HFF-Myc (cell line): Measurements from ENCODE around the gene ARMH1.
A peak's percentile ranks its signal among the peaks of the same experiment; 100 is the strongest.
"Not testable (repeated sequence)": the region's sequence is repeated elsewhere in the genome, so short reads cannot be mapped to it uniquely, and the experiment has no call there.

ENCODE experiments used
- DNase-seq: peaks from one replicate; pipeline ENCODE4 v3.0.0-alpha.2; 2011; ENCODE audit warnings: low read depth; ENCODE audit errors: extremely low read depth
- H3K4me3 ChIP-seq: replicated peaks from 2 replicates; pipeline ENCODE4 v1.5.1; 2011; ENCODE audit warnings: low read depth, mild to moderate bottlenecking, control low read depth, low read length
- CTCF ChIP-seq: IDR thresholded peaks from 2 replicates; pipeline ENCODE4 v1.5.1; 2012; ENCODE audit warnings: mild to moderate bottlenecking, low read depth, low read length, control low read depth; ENCODE audit errors: missing control alignments

Gene ARMH1

GRCh38 chr1:44730741-44731512, 56.4 kb downstream of the ARMH1 start, which contains the start of gene RNU5D-1:
TSS of gene RNU5D-1 (minus strand) at chr1:44731170.
- no peak within 1 kb of the TSS for H3K4me3 ChIP-seq
- DNase-seq = peak; percentile 97
- peak; percentile 89 for TF ChIP-seq CTCF

- no peak overlapping the region for H3K4me3 ChIP-seq
- no peak for TF ChIP-seq CTCF
- no peak for DNase-seq
Measured at GRCh38 chr1:44733365-44733764, 58.9 kb downstream of the ARMH1 start.

- no peak for TF ChIP-seq CTCF
- DNase-seq = no peak
- no peak overlapping the region for H3K4me3 ChIP-seq
Measured at GRCh38 chr1:44733784-44734183, 59.3 kb downstream of the ARMH1 start.

GRCh38 chr1:44735992-44736391, 61.5 kb downstream of the ARMH1 start:
- DNase-seq = no peak
- TF ChIP-seq CTCF = no peak
- no peak overlapping the region for H3K4me3 ChIP-seq

GRCh38 chr1:44738953-44739306, 64.4 kb downstream of the ARMH1 start:
- peak overlapping the region; percentile 64 for H3K4me3 ChIP-seq
- not testable (repeated sequence) for DNase-seq

GRCh38 chr1:44739307-44740178, 65.0 kb downstream of the ARMH1 start, which contains the start of gene KIF2C:
TSS of gene KIF2C (plus strand) at chr1:44739837. CDS start at chr1:44739933, 96 bp downstream.
- TF ChIP-seq CTCF = no peak

GRCh38 chr1:44740179-44740617, 65.7 kb downstream of the ARMH1 start:
- no peak for DNase-seq
- H3K4me3 ChIP-seq = peak overlapping the region; percentile 64
- TF ChIP-seq CTCF = no peak

More at GRCh38 chr1:44739307-44740178, 65.0 kb downstream of the ARMH1 start, which contains the start of gene KIF2C:
- peak within 1 kb of the TSS; percentile 64 for H3K4me3 ChIP-seq
- DNase-seq = peak; percentile 90
